HL-60 (cell line): ENCODE results near the gene ESX1.

Source experiments
- DNase-seq, 2 experiments: peaks; one replicate each; pipeline ENCODE4 v3.0.0-alpha.2; 2010 to 2020; ENCODE audit warnings: low read depth in 1 of 2, low spot score in 1 of 2
- H3K27ac ChIP-seq: fragments of 250-450 bp; sonication (Bioruptor Pico); replicated peaks from 2 replicates; pipeline ENCODE4 v1.5.1; 2020; ENCODE audit warnings: mild to moderate bottlenecking, moderate library complexity
- H3K27me3 ChIP-seq: fragments of 250-450 bp; sonication (Bioruptor Pico); 2 replicates; pipeline ENCODE4 v1.5.1; 2021; ENCODE audit warnings: mild to moderate bottlenecking, moderate library complexity; ENCODE audit not compliant: insufficient read depth, poor library complexity, severe bottlenecking
- H3K4me3 ChIP-seq: replicated peaks from 2 replicates; pipeline ENCODE4 v1.5.1; 2011; ENCODE audit warnings: mild to moderate bottlenecking, control low read depth, low read length; ENCODE audit not compliant: insufficient read depth
- CTCF ChIP-seq: IDR thresholded peaks from one replicate; pipeline ENCODE4 v1.5.1; 2011; ENCODE audit warnings: low read length, control low read depth, inconsistent platforms; ENCODE audit not compliant: insufficient read depth
- GABPA ChIP-seq: IDR thresholded peaks from 2 replicates; pipeline ENCODE4 v1.6.1; 2012; ENCODE audit warnings: low read depth
- POLR2AphosphoS5 ChIP-seq: IDR thresholded peaks from 2 replicates; pipeline ENCODE4 v1.6.1; 2012; ENCODE audit warnings: low read depth
- REST ChIP-seq: IDR thresholded peaks from 2 replicates; pipeline ENCODE4 v1.6.1; 2012; ENCODE audit warnings: low read depth; ENCODE audit not compliant: insufficient replicate concordance
- SPI1 ChIP-seq: IDR thresholded peaks from 2 replicates; pipeline ENCODE4 v1.6.1; 2012; ENCODE audit warnings: low read depth, mild to moderate bottlenecking, borderline replicate concordance

Gene ESX1

GRCh38 chrX:104288269-104288668, 33.5 kb upstream of the ESX1 start:
- Histone ChIP-seq H3K27ac (no peak overlapping the region), H3K27me3 (no peaks in the 10 kb centered on the region), H3K4me3 (no peak overlapping the region)
- TF ChIP-seq REST (no peak), SPI1 (no peak), CTCF (no peak), POLR2AphosphoS5 (no peak), GABPA (no peak)
- DNase-seq = no peak

- Histone ChIP-seq H3K4me3 (no peak overlapping the region), H3K27me3 (peaks cover 5% of the 10 kb centered on the region), H3K27ac (no peak overlapping the region)
- DNase-seq = no peak
- no peak for TF ChIP-seq CTCF
- TF ChIP-seq SPI1 = no peak
- no peak for TF ChIP-seq POLR2AphosphoS5
- TF ChIP-seq REST = no peak
- TF ChIP-seq GABPA = no peak
Observed at GRCh38 chrX:104285201-104285600, 30.5 kb upstream of the ESX1 start.

- TF ChIP-seq REST (no peak), CTCF (no peak), SPI1 (no peak), POLR2AphosphoS5 (no peak), GABPA (no peak)
- no peak overlapping the region for H3K27ac ChIP-seq
- DNase-seq = no peak
- H3K4me3 ChIP-seq = no peak overlapping the region
- peaks cover 5% of the 10 kb centered on the region for H3K27me3 ChIP-seq
Observed at GRCh38 chrX:104284507-104284906, 29.8 kb upstream of the ESX1 start.
